H9 (cell line): ENCODE data around the gene THSD7B. TPM values are rescaled to one million over a fixed set of nuclear protein-coding genes. Genes with fewer than 3 reads are reported as not detected.

Experiments
- DNase-seq: peaks from one replicate; pipeline ENCODE4 v3.0.0-alpha.2; 2017
- H2AFZ ChIP-seq: one replicate; pipeline ENCODE4 v1.6.1; 2013; ENCODE audit warnings: mild to moderate bottlenecking, low read length, control low read depth, moderate library complexity
- H2AK5ac ChIP-seq: 2 replicates; pipeline ENCODE4 v1.6.1; 2013; ENCODE audit warnings: low read length, control low read depth, mixed read lengths; ENCODE audit not compliant: insufficient read length
- H2BK120ac ChIP-seq: one replicate; pipeline ENCODE4 v1.6.1; 2013; ENCODE audit warnings: low read depth, mild to moderate bottlenecking, low read length, control low read depth, inconsistent platforms; ENCODE audit not compliant: poor library complexity, severe bottlenecking
- H2BK12ac ChIP-seq: 2 replicates; pipeline ENCODE4 v1.6.1; 2013; ENCODE audit warnings: low read length, control low read depth, mixed read lengths, low read depth; ENCODE audit not compliant: insufficient read length
- H2BK15ac ChIP-seq: 2 replicates; pipeline ENCODE4 v1.6.1; 2013; ENCODE audit warnings: low read depth, low read length, control low read depth
- H2BK20ac ChIP-seq: one replicate; pipeline ENCODE4 v1.6.1; 2013; ENCODE audit warnings: low read depth, mild to moderate bottlenecking, low read length, control low read depth, inconsistent platforms; ENCODE audit not compliant: poor library complexity, severe bottlenecking
- H2BK5ac ChIP-seq: 2 replicates; pipeline ENCODE4 v1.6.1; 2013; ENCODE audit warnings: low read length, control low read depth, mixed read lengths; ENCODE audit not compliant: insufficient read length
- H3K14ac ChIP-seq: 2 replicates; pipeline ENCODE4 v1.6.1; 2013; ENCODE audit warnings: low read length, control low read depth; ENCODE audit not compliant: insufficient read depth
- H3K18ac ChIP-seq: 2 replicates; pipeline ENCODE4 v1.6.1; 2013; ENCODE audit warnings: low read depth, mild to moderate bottlenecking, mixed read lengths, low read length, control low read depth; ENCODE audit not compliant: insufficient read length
- H3K23ac ChIP-seq: 2 replicates; pipeline ENCODE4 v1.6.1; 2013; ENCODE audit warnings: low read length, control low read depth, mixed read lengths, low read depth; ENCODE audit not compliant: insufficient read length
- H3K23me2 ChIP-seq: 2 replicates; pipeline ENCODE4 v1.6.1; 2013; ENCODE audit warnings: low read depth, mild to moderate bottlenecking, mixed read lengths, low read length, control low read depth; ENCODE audit not compliant: insufficient read length, poor library complexity, severe bottlenecking
- H3K27ac ChIP-seq: 2 replicates; pipeline ENCODE4 v1.5.1; 2013; ENCODE audit warnings: low read length, control low read depth, mixed read lengths, low read depth; ENCODE audit not compliant: insufficient read length
- H3K27me3 ChIP-seq: 2 replicates; pipeline ENCODE4 v1.6.1; 2013; ENCODE audit warnings: low read length, control low read depth, inconsistent platforms; ENCODE audit not compliant: insufficient read depth
- H3K4ac ChIP-seq: 2 replicates; pipeline ENCODE4 v1.6.1; 2013; ENCODE audit warnings: low read depth, mild to moderate bottlenecking, control low read depth, inconsistent platforms, low read length, moderate library complexity
- H3K4me1 ChIP-seq: 2 replicates; pipeline ENCODE4 v1.6.1; 2013; ENCODE audit warnings: low read length, control low read depth, inconsistent platforms; ENCODE audit not compliant: insufficient read depth
- H3K4me2 ChIP-seq: 2 replicates; pipeline ENCODE4 v1.6.1; 2013; ENCODE audit warnings: low read length, control low read depth, mixed read lengths; ENCODE audit not compliant: insufficient read length, insufficient read depth
- H3K56ac ChIP-seq: 2 replicates; pipeline ENCODE4 v1.6.1; 2013; ENCODE audit warnings: low read depth, mild to moderate bottlenecking, mixed read lengths, low read length, control low read depth; ENCODE audit not compliant: insufficient read length
- H3K79me1 ChIP-seq: 2 replicates; pipeline ENCODE4 v1.6.1; 2013; ENCODE audit warnings: low read depth, mild to moderate bottlenecking, moderate library complexity, low read length, control low read depth, inconsistent platforms; ENCODE audit not compliant: insufficient read depth, poor library complexity, severe bottlenecking
- H3K79me2 ChIP-seq: 2 replicates; pipeline ENCODE4 v1.6.1; 2013; ENCODE audit warnings: low read length, control low read depth, inconsistent platforms; ENCODE audit not compliant: insufficient read depth
- H3K9ac ChIP-seq: 2 replicates; pipeline ENCODE4 v1.6.1; 2013; ENCODE audit warnings: low read length, control low read depth, mixed read lengths; ENCODE audit not compliant: insufficient read length; ENCODE audit errors: extremely low read depth
- H3K9me3 ChIP-seq: one replicate; pipeline ENCODE4 v1.6.1; 2013; ENCODE audit warnings: low read depth, low read length, inconsistent platforms; ENCODE audit not compliant: control insufficient read depth
- H3T11ph ChIP-seq: one replicate; pipeline ENCODE4 v1.6.1; 2013; ENCODE audit warnings: mild to moderate bottlenecking, low read length, control low read depth, inconsistent platforms
- H4K20me1 ChIP-seq: one replicate; pipeline ENCODE4 v1.6.1; 2013; ENCODE audit not compliant: control insufficient read depth, insufficient read length, insufficient read depth
- H4K5ac ChIP-seq: 2 replicates; pipeline ENCODE4 v1.6.1; 2013; ENCODE audit warnings: low read depth, mild to moderate bottlenecking, mixed read lengths, low read length, control low read depth; ENCODE audit not compliant: insufficient read length
- H4K8ac ChIP-seq: replicated peaks from 2 replicates; pipeline ENCODE4 v1.6.1; 2013; ENCODE audit warnings: low read length, control low read depth, mixed read lengths, low read depth; ENCODE audit not compliant: insufficient read length
- H4K91ac ChIP-seq: 2 replicates; pipeline ENCODE4 v1.6.1; 2013; ENCODE audit warnings: low read depth, mild to moderate bottlenecking, moderate library complexity, mixed read lengths, low read length, control low read depth; ENCODE audit not compliant: insufficient read length
- H3K27ac Mint-ChIP-seq, 3 experiments: 2 replicates in 2 of 3; 3 replicates in 1 of 3; pipeline ENCODE4 v1.8.0; 2020 to 2021; ENCODE audit warnings: mixed read lengths in 3 of 3, mild to moderate bottlenecking in 1 of 3, moderate library complexity in 1 of 3
- H3K27me3 Mint-ChIP-seq: 2 replicates; pipeline ENCODE4 v1.8.0; 2021; ENCODE audit warnings: low read depth, mild to moderate bottlenecking, moderate library complexity, mixed read lengths
- H3K36me3 Mint-ChIP-seq, 3 experiments: 2 replicates in 2 of 3; 3 replicates in 1 of 3; pipeline ENCODE4 v1.8.0; 2020 to 2021; ENCODE audit warnings: low read depth in 3 of 3, mixed read lengths in 3 of 3; ENCODE audit not compliant: insufficient read depth in 1 of 3
- H3K4me1 Mint-ChIP-seq, 2 experiments: 2 replicates each; pipeline ENCODE4 v1.8.0; 2020; ENCODE audit warnings: mixed read lengths in 2 of 2
- H3K4me3 Mint-ChIP-seq, 2 experiments: 2 replicates in 1 of 2; 3 replicates in 1 of 2; pipeline ENCODE4 v1.8.0; 2020 to 2021; ENCODE audit warnings: mild to moderate bottlenecking in 2 of 2, mixed read lengths in 2 of 2, moderate library complexity in 1 of 2
- H3K9me3 Mint-ChIP-seq, 2 experiments: 2 replicates in 1 of 2; 3 replicates in 1 of 2; pipeline ENCODE4 v1.8.0; 2020; ENCODE audit warnings: mild to moderate bottlenecking in 2 of 2, mixed read lengths in 2 of 2, moderate library complexity in 1 of 2
- CTCF ChIP-seq: fragments of 200-600 bp; sonication (generic); conservative IDR thresholded peaks from 3 replicates; pipeline ENCODE4 v1.8.0; 2021; ENCODE audit warnings: antibody characterized with exemption, mild to moderate bottlenecking
- WGBS: extraction: QIAGEN DNeasy Blood & Tissue Kit; methylation state at CpG from one replicate; pipeline ENCODE4 v1.1.7; 2013; ENCODE audit warnings: missing lambda C conversion rate, low lambda C conversion rate, mixed read lengths; ENCODE audit not compliant: insufficient read length; ENCODE audit errors: extremely low coverage; 5-methylcytosine and 5-hydroxymethylcytosine counted together
- total RNA-seq: library from RNA; stranded (reverse); gene quantifications from 2 replicates; pipeline ENCODE4 v1.2.1, GENCODE V29; 2021

The THSD7B gene
- total RNA-seq, 1 experiment from 2014 or later, result 0.85 TPM

- no peak overlapping the region for H4K8ac ChIP-seq
- no peak overlapping the region for H3K18ac ChIP-seq
- H3K9ac ChIP-seq, result no peak overlapping the region
- H3K79me2 ChIP-seq, result no peaks in the 10 kb centered on the region
- no peak overlapping the region for H2BK120ac ChIP-seq
- no peak overlapping the region for H3K4me3 Mint-ChIP-seq
- no peak overlapping the region for H2BK15ac ChIP-seq
- no peak overlapping the region for H3K27ac ChIP-seq
- no peak overlapping the region for H4K91ac ChIP-seq
- H3T11ph ChIP-seq, result no peak overlapping the region
- DNase-seq, result no peak
- H2AFZ ChIP-seq, result no peak overlapping the region
- no peaks in the 10 kb centered on the region for H3K79me1 ChIP-seq
- peaks cover 3 to 14% (median 3%) of the 10 kb centered on the region in 3 experiments; a peak in 5 of 7 replicates for H3K36me3 Mint-ChIP-seq
- H3K27ac Mint-ChIP-seq, result no peak overlapping the region
- H2AK5ac ChIP-seq, result no peak overlapping the region
- H3K4me1 Mint-ChIP-seq, result 0 out of 4 replicates have a peak, but pooled peaks cover 0 to under 1% of the 10 kb centered on the region in 2 experiments
- no peak overlapping the region for H3K4ac ChIP-seq
- H2BK12ac ChIP-seq, result no peak overlapping the region
- H3K23me2 ChIP-seq, result no peaks in the 10 kb centered on the region
- no peaks in the 10 kb centered on the region for H3K27me3 ChIP-seq
- H3K9me3 ChIP-seq, result no peaks in the 10 kb centered on the region
- no peaks in the 10 kb centered on the region for H3K27me3 Mint-ChIP-seq
- no peak overlapping the region for H2BK5ac ChIP-seq
- no peak overlapping the region for H2BK20ac ChIP-seq
- TF ChIP-seq CTCF, result no peak
- H3K4me1 ChIP-seq, result no peaks in the 10 kb centered on the region
- no peak overlapping the region for H4K5ac ChIP-seq
- H3K23ac ChIP-seq, result no peak overlapping the region
- no peak overlapping the region for H3K56ac ChIP-seq
- peaks cover 20 to 26% of the 10 kb centered on the region in 2 experiments; a peak in 4 of 5 replicates for H3K9me3 Mint-ChIP-seq
- no CpG with 5 or more reads among the region's 17 CpGs for WGBS
- H3K4me2 ChIP-seq, result no peak overlapping the region
- H3K14ac ChIP-seq, result no peak overlapping the region
- no peaks in the 10 kb centered on the region for H4K20me1 ChIP-seq
Measured at GRCh38 chr2:137715731-137716191, 950.4 kb downstream of the THSD7B start.
